Activated CD8-positive, alpha-beta memory T cell treated with anti-CD3 and anti-CD28 coated beads, Interleukin-2, amount 50 U/mL, for 1 hour (primary cell): ENCODE data around the gene IFRD2.
"Not testable (repeated sequence)": the region's sequence is repeated elsewhere in the genome, so short reads cannot be mapped to it uniquely, and the experiment has no call there.

Source experiments
- DNase-seq: peaks from one replicate; pipeline ENCODE4 v3.0.0-alpha.2; 2020; ENCODE audit errors: extremely low read depth

The IFRD2 gene

GRCh38 chr3:50268276-50268675, 24.0 kb downstream of the IFRD2 start:
- DNase-seq = no peak

- DNase-seq = no peak
Measured at GRCh38 chr3:50267280-50267913, 24.8 kb downstream of the IFRD2 start.

GRCh38 chr3:50266836-50267235, 25.4 kb downstream of the IFRD2 start:
- no peak for DNase-seq

GRCh38 chr3:50266017-50266416, 26.2 kb downstream of the IFRD2 start:
- DNase-seq = no peak

- DNase-seq = no peak
Measured at GRCh38 chr3:50265571-50265970, 26.7 kb downstream of the IFRD2 start.

GRCh38 chr3:50264964-50265485, 27.2 kb downstream of the IFRD2 start:
- no peak for DNase-seq

GRCh38 chr3:50264383-50264963, 27.8 kb downstream of the IFRD2 start:
- DNase-seq = no peak

GRCh38 chr3:50263478-50264382, 28.5 kb downstream of the IFRD2 start:
- no peak for DNase-seq

- DNase-seq = no peak
Measured at GRCh38 chr3:50262778-50263177, 29.5 kb downstream of the IFRD2 start.

- not testable (repeated sequence) for DNase-seq
Measured at GRCh38 chr3:50262200-50262599, 30.0 kb downstream of the IFRD2 start.

- DNase-seq = no peak
Measured at GRCh38 chr3:50261505-50261904, 30.7 kb downstream of the IFRD2 start.

- DNase-seq = no peak
Measured at GRCh38 chr3:50260942-50261441, 31.2 kb downstream of the IFRD2 start.

- DNase-seq = no peak
Measured at GRCh38 chr3:50260027-50260941, 31.9 kb downstream of the IFRD2 start.

- no peak for DNase-seq
Measured at GRCh38 chr3:50259432-50260026, 32.7 kb downstream of the IFRD2 start.

GRCh38 chr3:50258979-50259378, 33.2 kb downstream of the IFRD2 start:
- no peak for DNase-seq

GRCh38 chr3:50258029-50258680, 34.1 kb downstream of the IFRD2 start:
- DNase-seq = no peak

- DNase-seq = no peak
Measured at GRCh38 chr3:50256978-50257890, 35.0 kb downstream of the IFRD2 start.

- DNase-seq = no peak
Measured at GRCh38 chr3:50255251-50255615, 37.0 kb downstream of the IFRD2 start.

GRCh38 chr3:50254577-50255250, 37.5 kb downstream of the IFRD2 start:
- no peak for DNase-seq
